B cell (primary cell): Measurements from ENCODE around the gene DNAJB8. TPM values are rescaled to one million over a fixed set of nuclear protein-coding genes. Genes with fewer than 3 reads are reported as not detected.
A peak's percentile ranks its signal among the peaks of the same experiment; 100 is the strongest.

Experiments
- ATAC-seq: fragments of 200-7000 bp; cut with Tn5 transposase; one replicate; pipeline ENCODE4 v1.10.0; 2021; ENCODE audit warnings: low read depth, mild to moderate bottlenecking, moderate number of reproducible peaks, moderate library complexity
- CTCF ChIA-PET: fragments of 350-600 bp; sonication (Branson Sonifier 250); formaldehyde crosslinking; loops from one replicate; lab custom pipeline; 2021; ENCODE audit warnings: antibody characterized with exemption, inconsistent platforms; lab: Charles Lee
- POLR2A ChIA-PET: fragments of 350-600 bp; sonication (Branson Sonifier 250); formaldehyde crosslinking; loops from one replicate; lab custom pipeline; 2021; ENCODE audit warnings: antibody characterized with exemption; lab: Charles Lee
- DNase-seq: peaks from one replicate; pipeline ENCODE4 v3.0.0; 2013
- H2AFZ ChIP-seq: 2 replicates; pipeline ENCODE4 v1.6.1; 2012; ENCODE audit warnings: mild to moderate bottlenecking, low read depth, low read length; ENCODE audit not compliant: insufficient read depth, poor library complexity, severe bottlenecking
- H3K27ac ChIP-seq, 2 donors: 1 replicate in 1 of 2; 2 replicates in 1 of 2; pipeline ENCODE4 v1.5.1; 2012 to 2013; ENCODE audit warnings: low read length in 2 of 2, mild to moderate bottlenecking in 2 of 2, moderate library complexity in 1 of 2
- H3K27me3 ChIP-seq, 4 experiments: fragments of 200-600 bp in 1 of 4; sonication (generic) in 1 of 4; replicated peaks in 1 of 4; 1 replicate in 2 of 4; 2 replicates in 2 of 4; pipeline versions ENCODE4 v1.6.1 to v1.7.0; 2013 to 2016; ENCODE audit warnings: low read length in 3 of 4, mild to moderate bottlenecking in 2 of 4, mixed read lengths in 1 of 4, moderate library complexity in 1 of 4; ENCODE audit not compliant: insufficient read depth in 4 of 4, control insufficient read depth in 3 of 4; ENCODE audit errors: control extremely low read depth in 1 of 4
- H3K36me3 ChIP-seq, 2 experiments: replicated peaks in 1 of 2; 1 replicate in 1 of 2; 2 replicates in 1 of 2; pipeline versions ENCODE4 v1.6.1 to v1.7.1; 2013; ENCODE audit warnings: low read length in 1 of 2; ENCODE audit not compliant: insufficient read depth in 2 of 2, control insufficient read depth in 1 of 2; ENCODE audit errors: control extremely low read depth in 1 of 2, extremely low read depth in 1 of 2
- H3K4me1 ChIP-seq, 2 donors: fragments of 200-600 bp in 1 of 2; sonication (generic) in 1 of 2; 1 replicate in 1 of 2; 2 replicates in 1 of 2; pipeline versions ENCODE4 v1.5.1 to v1.6.1; 2013 to 2017; ENCODE audit warnings: low read length in 2 of 2; ENCODE audit not compliant: control insufficient read depth in 2 of 2, insufficient read depth in 2 of 2
- H3K4me2 ChIP-seq: replicated peaks from 2 replicates; pipeline ENCODE3; 2012; ENCODE audit warnings: mild to moderate bottlenecking, low read depth, low read length; ENCODE audit not compliant: poor library complexity, severe bottlenecking
- H3K4me3 ChIP-seq, 5 experiments: fragments of 200-600 bp in 1 of 5; sonication (generic) in 1 of 5; 1 replicate in 3 of 5; 2 replicates in 2 of 5; pipeline versions ENCODE4 v1.5.1 to v1.7.0; 2011 to 2016; ENCODE audit warnings: low read length in 4 of 5, mild to moderate bottlenecking in 4 of 5, low read depth in 2 of 5, control low read depth in 1 of 5, moderate library complexity in 1 of 5; ENCODE audit not compliant: insufficient read depth in 1 of 5; ENCODE audit errors: control extremely low read depth in 1 of 5, extremely low read depth in 1 of 5
- H3K79me2 ChIP-seq: fragments of 200-600 bp; sonication (generic); one replicate; pipeline ENCODE4 v1.6.0; 2016; ENCODE audit warnings: low read length; ENCODE audit not compliant: control insufficient read depth, insufficient read depth
- H3K9ac ChIP-seq: fragments of 200-600 bp; sonication (generic); 2 replicates; pipeline ENCODE4 v1.6.1; 2017; ENCODE audit warnings: mild to moderate bottlenecking, low read length, moderate library complexity
- H3K9me3 ChIP-seq, 3 donors: one replicate each; pipeline versions ENCODE4 v1.6.1 to v1.7.1; 2013; ENCODE audit warnings: low read length in 2 of 3; ENCODE audit not compliant: control insufficient read depth in 2 of 3, insufficient read depth in 1 of 3; ENCODE audit errors: control extremely low read depth in 1 of 3
- H4K20me1 ChIP-seq: 2 replicates; pipeline ENCODE4 v1.6.0; 2012; ENCODE audit warnings: mild to moderate bottlenecking, low read length; ENCODE audit not compliant: insufficient read depth, control insufficient read depth, poor library complexity, severe bottlenecking
- H3K27ac Mint-ChIP-seq: one replicate; pipeline ENCODE4 v1.8.0; 2021; ENCODE audit warnings: mixed read lengths
- H3K27me3 Mint-ChIP-seq: one replicate; pipeline ENCODE4 v1.8.0; 2021; ENCODE audit warnings: mixed read lengths
- H3K4me1 Mint-ChIP-seq: one replicate; pipeline ENCODE4 v1.8.0; 2021; ENCODE audit warnings: mixed read lengths
- H3K4me3 Mint-ChIP-seq: one replicate; pipeline ENCODE4 v1.8.0; 2021; ENCODE audit warnings: mixed read lengths
- H3K9me3 Mint-ChIP-seq: one replicate; pipeline ENCODE4 v1.8.0; 2022; ENCODE audit warnings: mixed read lengths; ENCODE audit not compliant: insufficient read depth
- CTCF ChIP-seq: fragments of 200-600 bp; IDR thresholded peaks from one replicate; pipeline ENCODE4 v1.8.0; 2022; ENCODE audit warnings: antibody characterized with exemption, mild to moderate bottlenecking
- EZH2 ChIP-seq: IDR thresholded peaks from 2 replicates; pipeline ENCODE4 v1.6.1; 2012; ENCODE audit warnings: borderline replicate concordance, low read depth, mild to moderate bottlenecking, moderate library complexity, low read length; ENCODE audit not compliant: insufficient read depth, poor library complexity, severe bottlenecking
- WGBS: methylation state at CpG from one replicate; pipeline ENCODE4 v1.1.5; 2013; ENCODE audit warnings: missing lambda C conversion rate; ENCODE audit not compliant: insufficient coverage; 5-methylcytosine and 5-hydroxymethylcytosine counted together
- intact Hi-C: fragments of 100-400 bp; cut with micrococcal nuclease; formaldehyde crosslinking; loops from one replicate; pipeline ENCODE4 v1.10.0; 2022
- polyA plus RNA-seq: library from polyadenylated mRNA; depleted of rRNA; stranded (reverse); fragments of >200 nt; gene quantifications from 2 replicates; pipeline ENCODE4 v1.2.3, GENCODE V29; 2012
- total RNA-seq, 2 donors: library from RNA; stranded (reverse); fragments of 120-200 nt in 1 of 2; gene quantifications; 1 replicate in 1 of 2; 2 replicates in 1 of 2; pipeline versions ENCODE4 v1.2.3 to v1.2.4, GENCODE V29; 2013 to 2022

Gene DNAJB8
- total and polyA plus RNA-seq, 2 donors (not counting 1 experiment from before 2014, with no cell fraction given), result not detected

DNA sequence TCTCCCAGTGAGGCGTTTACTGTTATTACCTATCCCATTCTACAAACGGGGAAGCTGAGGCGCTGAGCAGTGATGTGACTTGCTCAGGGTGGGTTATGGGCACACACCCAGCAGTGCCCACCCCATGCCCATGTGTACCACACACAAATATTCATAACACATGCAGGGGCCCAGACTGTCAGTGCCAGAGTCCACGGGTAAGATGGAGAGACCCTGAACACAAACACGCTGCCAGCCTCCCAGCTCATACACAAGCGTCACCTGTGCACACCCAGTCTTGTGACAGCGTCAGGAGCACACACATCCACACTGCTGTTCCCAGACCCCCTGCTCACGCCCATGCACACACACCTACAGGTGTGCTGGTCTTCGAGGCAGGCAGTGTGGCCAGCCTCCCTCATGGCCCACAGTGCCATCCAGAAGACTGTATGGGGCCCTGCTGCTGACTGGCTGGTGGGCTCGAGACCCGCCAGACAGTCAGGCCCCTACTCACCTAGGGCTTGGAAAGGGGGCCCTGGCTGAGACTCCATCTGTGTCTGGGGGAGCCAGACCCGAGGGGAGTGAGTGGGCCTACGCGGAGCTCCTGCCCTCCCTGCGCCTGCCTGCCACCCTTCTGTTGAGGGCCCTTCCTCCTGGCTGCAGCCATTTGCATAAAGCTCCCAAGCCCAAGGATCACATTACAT is 39.4 kb downstream of the DNAJB8 start:
- H4K20me1 ChIP-seq, result no peaks in the 10 kb centered on the region
- CTCF ChIA-PET, result interaction anchor here (0.7 to 3.7 kb wide), 6 partner anchors 11 to 191 kb away, joined by 3 to 29 read pairs (median 4); no protein-coding TSS in a partner anchor
- Mint-ChIP-seq H3K27ac (no peak overlapping the region), H3K27me3 (peaks cover 35% of the 10 kb centered on the region), H3K9me3 (no peaks in the 10 kb centered on the region), H3K4me1 (peaks cover 8% of the 10 kb centered on the region), H3K4me3 (peak overlapping the region; percentile 35)
- DNase-seq (no peak), ATAC-seq (no peak)
- POLR2A ChIA-PET, result no interaction called here
- H3K4me1 ChIP-seq, result peaks cover 3 to 4% of the 10 kb centered on the region in 2 donors
- intact Hi-C loops, result no loop called here
- H3K27ac ChIP-seq, result no peak overlapping the region
- H3K9me3 ChIP-seq, result peaks cover 0 to 5% (median 0%) of the 10 kb centered on the region in 3 donors
- no peaks in the 10 kb centered on the region for H3K36me3 ChIP-seq
- no peak overlapping the region for H3K4me2 ChIP-seq
- H2AFZ ChIP-seq, result no peak overlapping the region
- no peak overlapping the region for H3K9ac ChIP-seq
- H3K4me3 ChIP-seq, result no peak overlapping the region
- TF ChIP-seq CTCF (no peak), EZH2 (no peak)
- WGBS, result 93% methylated on average over 12 of the region's 15 CpGs
- H3K79me2 ChIP-seq, result no peaks in the 10 kb centered on the region
- peaks cover 0 to 28% (median 3%) of the 10 kb centered on the region in 4 experiments for H3K27me3 ChIP-seq
